ENCODE data around the gene SYCP3.

SYCP3 gene

DNA sequence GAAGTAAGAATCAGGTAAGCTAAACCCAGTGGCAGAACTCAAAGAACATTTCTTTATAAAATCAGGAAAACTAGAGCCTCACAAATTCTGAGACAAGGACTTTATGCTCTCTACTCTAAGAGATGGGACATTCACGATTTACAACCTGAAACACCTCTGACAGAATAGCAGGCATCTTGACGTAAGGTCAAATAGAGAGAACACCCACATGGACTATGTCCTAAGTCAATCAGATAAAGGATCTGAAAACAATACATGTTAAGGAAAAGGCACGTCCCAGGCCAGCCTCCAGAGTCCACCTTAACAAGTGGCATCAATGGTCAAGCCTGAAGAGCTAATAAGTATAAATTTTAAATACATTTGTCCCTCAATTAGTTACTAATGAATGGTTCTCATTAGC is 39.9 kb upstream of the SYCP3 start:
- H3K27ac ChIP-seq (replicated peaks): no peak overlapping the region
- TF ChIP-seq SPI1 (IDR thresholded peaks at IDR 0.05; ENCODE audit: borderline replicate concordance, low read depth) (no peak), POLR2AphosphoS5 (IDR thresholded peaks at IDR 0.05; ENCODE audit: low read depth) (no peak), GABPA (IDR thresholded peaks at IDR 0.05; ENCODE audit: low read depth) (no peak)
- TF ChIP-seq, protein P1, sequence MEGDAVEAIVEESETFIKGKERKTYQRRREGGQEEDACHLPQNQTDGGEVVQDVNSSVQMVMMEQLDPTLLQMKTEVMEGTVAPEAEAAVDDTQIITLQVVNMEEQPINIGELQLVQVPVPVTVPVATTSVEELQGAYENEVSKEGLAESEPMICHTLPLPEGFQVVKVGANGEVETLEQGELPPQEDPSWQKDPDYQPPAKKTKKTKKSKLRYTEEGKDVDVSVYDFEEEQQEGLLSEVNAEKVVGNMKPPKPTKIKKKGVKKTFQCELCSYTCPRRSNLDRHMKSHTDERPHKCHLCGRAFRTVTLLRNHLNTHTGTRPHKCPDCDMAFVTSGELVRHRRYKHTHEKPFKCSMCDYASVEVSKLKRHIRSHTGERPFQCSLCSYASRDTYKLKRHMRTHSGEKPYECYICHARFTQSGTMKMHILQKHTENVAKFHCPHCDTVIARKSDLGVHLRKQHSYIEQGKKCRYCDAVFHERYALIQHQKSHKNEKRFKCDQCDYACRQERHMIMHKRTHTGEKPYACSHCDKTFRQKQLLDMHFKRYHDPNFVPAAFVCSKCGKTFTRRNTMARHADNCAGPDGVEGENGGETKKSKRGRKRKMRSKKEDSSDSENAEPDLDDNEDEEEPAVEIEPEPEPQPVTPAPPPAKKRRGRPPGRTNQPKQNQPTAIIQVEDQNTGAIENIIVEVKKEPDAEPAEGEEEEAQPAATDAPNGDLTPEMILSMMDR (IDR thresholded peaks at IDR 0.05; ENCODE audit: insufficient read depth, low read length): no peak
- TF ChIP-seq, protein P2, sequence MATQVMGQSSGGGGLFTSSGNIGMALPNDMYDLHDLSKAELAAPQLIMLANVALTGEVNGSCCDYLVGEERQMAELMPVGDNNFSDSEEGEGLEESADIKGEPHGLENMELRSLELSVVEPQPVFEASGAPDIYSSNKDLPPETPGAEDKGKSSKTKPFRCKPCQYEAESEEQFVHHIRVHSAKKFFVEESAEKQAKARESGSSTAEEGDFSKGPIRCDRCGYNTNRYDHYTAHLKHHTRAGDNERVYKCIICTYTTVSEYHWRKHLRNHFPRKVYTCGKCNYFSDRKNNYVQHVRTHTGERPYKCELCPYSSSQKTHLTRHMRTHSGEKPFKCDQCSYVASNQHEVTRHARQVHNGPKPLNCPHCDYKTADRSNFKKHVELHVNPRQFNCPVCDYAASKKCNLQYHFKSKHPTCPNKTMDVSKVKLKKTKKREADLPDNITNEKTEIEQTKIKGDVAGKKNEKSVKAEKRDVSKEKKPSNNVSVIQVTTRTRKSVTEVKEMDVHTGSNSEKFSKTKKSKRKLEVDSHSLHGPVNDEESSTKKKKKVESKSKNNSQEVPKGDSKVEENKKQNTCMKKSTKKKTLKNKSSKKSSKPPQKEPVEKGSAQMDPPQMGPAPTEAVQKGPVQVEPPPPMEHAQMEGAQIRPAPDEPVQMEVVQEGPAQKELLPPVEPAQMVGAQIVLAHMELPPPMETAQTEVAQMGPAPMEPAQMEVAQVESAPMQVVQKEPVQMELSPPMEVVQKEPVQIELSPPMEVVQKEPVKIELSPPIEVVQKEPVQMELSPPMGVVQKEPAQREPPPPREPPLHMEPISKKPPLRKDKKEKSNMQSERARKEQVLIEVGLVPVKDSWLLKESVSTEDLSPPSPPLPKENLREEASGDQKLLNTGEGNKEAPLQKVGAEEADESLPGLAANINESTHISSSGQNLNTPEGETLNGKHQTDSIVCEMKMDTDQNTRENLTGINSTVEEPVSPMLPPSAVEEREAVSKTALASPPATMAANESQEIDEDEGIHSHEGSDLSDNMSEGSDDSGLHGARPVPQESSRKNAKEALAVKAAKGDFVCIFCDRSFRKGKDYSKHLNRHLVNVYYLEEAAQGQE (IDR thresholded peaks at IDR 0.05; ENCODE audit: insufficient replicate concordance, low read depth): no peak
- H3K4me3 ChIP-seq (replicated peaks; ENCODE audit: insufficient read depth, low read length): no peak overlapping the region
- no peaks in the 10 kb centered on the region for H3K27me3 ChIP-seq (ENCODE audit: insufficient read depth, poor library complexity, severe bottlenecking)
- DNase-seq (ENCODE audit: low read depth in 1 of 2, low spot score in 1 of 2): no peak

DNA sequence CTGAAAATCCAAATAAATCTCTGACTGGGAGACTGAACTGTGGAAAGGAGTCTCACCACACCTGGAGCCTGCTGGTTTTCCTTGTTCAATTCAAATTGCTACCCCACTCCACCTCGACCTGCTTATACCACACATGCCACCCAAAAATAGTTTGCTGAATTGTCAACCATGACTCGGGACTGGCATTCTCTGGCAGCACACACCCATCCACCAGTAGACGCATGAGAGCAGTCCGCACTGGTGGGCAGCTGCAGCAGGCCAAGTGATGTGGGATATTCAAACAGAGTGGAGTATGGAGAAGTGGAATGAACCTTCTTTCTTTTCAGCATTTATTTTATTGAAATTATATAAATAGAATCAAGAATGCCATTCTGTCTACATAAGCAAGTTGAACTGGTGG is 38.7 kb upstream of the SYCP3 start:
- H3K4me3 ChIP-seq (replicated peaks; ENCODE audit: insufficient read depth, low read length): no peak overlapping the region
- no peak for DNase-seq (ENCODE audit: low read depth in 1 of 2, low spot score in 1 of 2)
- TF ChIP-seq, protein P1 (IDR thresholded peaks at IDR 0.05; ENCODE audit: insufficient read depth, low read length): no peak
- no peak for TF ChIP-seq SPI1 (IDR thresholded peaks at IDR 0.05; ENCODE audit: borderline replicate concordance, low read depth)
- TF ChIP-seq, protein P2 (IDR thresholded peaks at IDR 0.05; ENCODE audit: insufficient replicate concordance, low read depth): no peak
- TF ChIP-seq POLR2AphosphoS5 (IDR thresholded peaks at IDR 0.05; ENCODE audit: low read depth): no peak
- TF ChIP-seq GABPA (IDR thresholded peaks at IDR 0.05; ENCODE audit: low read depth): no peak
- no peaks in the 10 kb centered on the region for H3K27me3 ChIP-seq (ENCODE audit: insufficient read depth, poor library complexity, severe bottlenecking)
- no peak overlapping the region for H3K27ac ChIP-seq (replicated peaks)

DNA sequence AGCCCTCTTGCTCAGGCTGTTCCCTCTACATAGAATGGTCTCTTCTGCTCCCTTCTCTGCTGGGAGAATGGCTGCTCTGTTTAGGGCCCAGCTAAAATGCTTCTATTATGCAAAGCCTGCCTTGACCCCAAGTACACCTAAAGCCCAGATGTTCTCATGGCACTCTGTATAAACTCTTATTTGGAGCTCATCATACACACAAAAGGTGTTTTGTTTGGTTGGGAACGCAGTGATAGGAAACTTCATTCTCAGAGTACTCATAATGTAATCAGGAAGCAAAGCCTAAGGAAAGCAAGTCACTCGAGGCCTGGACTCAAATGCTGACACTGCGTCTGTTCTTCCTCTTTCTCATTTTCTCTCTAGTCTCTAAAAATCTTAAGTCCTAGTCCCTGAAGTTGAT is 38.2 kb upstream of the SYCP3 start:
- DNase-seq (ENCODE audit: low read depth in 1 of 2, low spot score in 1 of 2): peak in 1 of 2 experiments; percentile 42
- H3K27ac ChIP-seq (replicated peaks): peak overlapping the region; percentile 45
- no peak overlapping the region for H3K4me3 ChIP-seq (replicated peaks; ENCODE audit: insufficient read depth, low read length)
- H3K27me3 ChIP-seq (ENCODE audit: insufficient read depth, poor library complexity, severe bottlenecking): no peaks in the 10 kb centered on the region
- TF ChIP-seq, protein P1 (IDR thresholded peaks at IDR 0.05; ENCODE audit: insufficient read depth, low read length): no peak
- TF ChIP-seq, protein P2 (IDR thresholded peaks at IDR 0.05; ENCODE audit: insufficient replicate concordance, low read depth): no peak
- TF ChIP-seq GABPA (IDR thresholded peaks at IDR 0.05; ENCODE audit: low read depth): no peak
- no peak for TF ChIP-seq POLR2AphosphoS5 (IDR thresholded peaks at IDR 0.05; ENCODE audit: low read depth)
- no peak for TF ChIP-seq SPI1 (IDR thresholded peaks at IDR 0.05; ENCODE audit: borderline replicate concordance, low read depth)

Data from HL-60 (cell line).